Measurements from ENCODE around the gene SCN4A.

SCN4A gene

DNA sequence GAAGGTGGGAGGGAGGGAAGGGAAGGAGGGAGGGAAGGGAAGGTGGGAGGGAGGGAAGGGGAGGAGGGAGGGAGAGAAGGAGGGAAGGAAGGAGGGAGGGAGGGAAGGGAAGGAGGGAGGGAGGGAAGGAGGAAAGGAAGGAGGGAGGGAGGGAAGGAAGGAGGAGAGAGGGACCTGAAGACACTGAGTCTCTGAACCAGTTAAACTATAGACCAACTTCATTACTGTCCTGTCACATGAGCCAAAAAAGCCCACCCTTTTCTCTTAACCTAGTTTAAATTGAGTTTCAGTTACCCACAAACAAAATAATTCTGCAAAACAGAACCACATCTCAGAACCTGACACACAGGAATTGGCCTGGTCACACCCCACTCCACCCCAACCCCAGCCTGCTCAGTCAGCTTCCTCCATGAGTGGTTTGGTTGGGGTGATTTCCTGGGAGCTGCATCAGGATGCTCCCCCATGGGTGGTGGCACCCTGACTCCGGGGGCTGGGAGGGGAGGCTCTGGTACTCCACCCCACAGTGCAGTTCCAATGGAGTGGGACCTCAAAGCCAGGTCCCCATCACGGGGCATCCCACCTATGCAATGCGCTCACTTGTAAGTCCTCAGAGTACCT, 20.8 kb upstream of the SCN4A start:
- TF ChIP-seq, protein P1, sequence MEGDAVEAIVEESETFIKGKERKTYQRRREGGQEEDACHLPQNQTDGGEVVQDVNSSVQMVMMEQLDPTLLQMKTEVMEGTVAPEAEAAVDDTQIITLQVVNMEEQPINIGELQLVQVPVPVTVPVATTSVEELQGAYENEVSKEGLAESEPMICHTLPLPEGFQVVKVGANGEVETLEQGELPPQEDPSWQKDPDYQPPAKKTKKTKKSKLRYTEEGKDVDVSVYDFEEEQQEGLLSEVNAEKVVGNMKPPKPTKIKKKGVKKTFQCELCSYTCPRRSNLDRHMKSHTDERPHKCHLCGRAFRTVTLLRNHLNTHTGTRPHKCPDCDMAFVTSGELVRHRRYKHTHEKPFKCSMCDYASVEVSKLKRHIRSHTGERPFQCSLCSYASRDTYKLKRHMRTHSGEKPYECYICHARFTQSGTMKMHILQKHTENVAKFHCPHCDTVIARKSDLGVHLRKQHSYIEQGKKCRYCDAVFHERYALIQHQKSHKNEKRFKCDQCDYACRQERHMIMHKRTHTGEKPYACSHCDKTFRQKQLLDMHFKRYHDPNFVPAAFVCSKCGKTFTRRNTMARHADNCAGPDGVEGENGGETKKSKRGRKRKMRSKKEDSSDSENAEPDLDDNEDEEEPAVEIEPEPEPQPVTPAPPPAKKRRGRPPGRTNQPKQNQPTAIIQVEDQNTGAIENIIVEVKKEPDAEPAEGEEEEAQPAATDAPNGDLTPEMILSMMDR (IDR thresholded peaks at IDR 0.05; ENCODE audit: low read depth, low read length) = no peak
- H3K4me3 ChIP-seq (ENCODE audit: low read depth, low read length) = no peak overlapping the region

DNA sequence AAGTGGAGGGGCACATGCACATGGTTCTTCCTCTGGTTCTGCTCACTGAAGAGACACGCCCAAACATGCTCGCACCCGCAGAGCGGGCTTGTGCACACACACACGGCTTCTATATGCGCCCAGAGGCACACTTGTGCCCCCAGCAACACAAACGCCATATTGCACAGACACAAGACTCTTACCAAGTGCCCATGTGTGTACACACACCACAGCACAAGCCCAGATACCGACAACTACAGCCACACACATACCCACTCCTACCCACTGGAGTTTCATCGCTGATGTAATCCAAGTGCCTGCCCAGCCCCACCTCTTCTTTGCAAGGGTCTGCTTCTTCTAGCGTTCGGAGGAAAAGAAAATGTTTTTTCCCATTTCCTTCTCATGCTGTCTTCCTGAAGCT, 18.9 kb upstream of the SCN4A start:
- no peak overlapping the region for H3K4me3 ChIP-seq (ENCODE audit: low read depth, low read length)
- TF ChIP-seq, protein P1 (IDR thresholded peaks at IDR 0.05; ENCODE audit: low read depth, low read length) = no peak

DNA sequence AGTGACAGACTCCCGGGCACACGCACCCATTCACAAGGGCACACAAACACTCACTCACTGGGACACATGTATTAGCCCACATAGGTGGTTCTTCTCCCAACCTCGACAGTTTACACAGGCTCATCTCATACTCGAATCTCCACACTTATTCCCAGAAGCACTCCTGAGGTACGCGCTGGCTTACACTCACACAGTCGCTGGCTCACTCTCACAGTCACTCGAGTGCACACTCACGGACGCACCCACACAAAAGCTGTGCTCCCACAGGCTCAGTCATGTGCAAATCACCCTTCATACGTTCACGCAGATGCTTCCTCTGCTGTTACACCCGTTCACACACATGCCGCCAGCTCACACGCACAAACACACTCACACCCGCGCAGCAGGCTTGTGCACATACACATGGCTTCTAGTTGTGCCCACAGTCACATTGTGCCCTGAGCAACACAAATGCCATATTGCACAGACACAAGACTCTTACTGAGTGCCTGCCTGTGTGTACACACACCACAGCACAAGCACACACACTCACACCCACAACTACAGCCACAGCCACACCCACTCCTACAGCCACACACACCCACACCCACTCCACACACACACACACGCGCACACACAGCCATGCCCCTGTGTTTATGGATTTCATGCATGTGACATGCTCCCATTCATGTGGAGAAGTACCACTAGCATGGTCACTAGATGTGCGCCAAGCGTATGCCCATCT, 17.1 kb upstream of the SCN4A start:
- H3K4me3 ChIP-seq (ENCODE audit: low read depth, low read length) = no peak overlapping the region
- TF ChIP-seq, protein P1 (IDR thresholded peaks at IDR 0.05; ENCODE audit: low read depth, low read length) = no peak

DNA sequence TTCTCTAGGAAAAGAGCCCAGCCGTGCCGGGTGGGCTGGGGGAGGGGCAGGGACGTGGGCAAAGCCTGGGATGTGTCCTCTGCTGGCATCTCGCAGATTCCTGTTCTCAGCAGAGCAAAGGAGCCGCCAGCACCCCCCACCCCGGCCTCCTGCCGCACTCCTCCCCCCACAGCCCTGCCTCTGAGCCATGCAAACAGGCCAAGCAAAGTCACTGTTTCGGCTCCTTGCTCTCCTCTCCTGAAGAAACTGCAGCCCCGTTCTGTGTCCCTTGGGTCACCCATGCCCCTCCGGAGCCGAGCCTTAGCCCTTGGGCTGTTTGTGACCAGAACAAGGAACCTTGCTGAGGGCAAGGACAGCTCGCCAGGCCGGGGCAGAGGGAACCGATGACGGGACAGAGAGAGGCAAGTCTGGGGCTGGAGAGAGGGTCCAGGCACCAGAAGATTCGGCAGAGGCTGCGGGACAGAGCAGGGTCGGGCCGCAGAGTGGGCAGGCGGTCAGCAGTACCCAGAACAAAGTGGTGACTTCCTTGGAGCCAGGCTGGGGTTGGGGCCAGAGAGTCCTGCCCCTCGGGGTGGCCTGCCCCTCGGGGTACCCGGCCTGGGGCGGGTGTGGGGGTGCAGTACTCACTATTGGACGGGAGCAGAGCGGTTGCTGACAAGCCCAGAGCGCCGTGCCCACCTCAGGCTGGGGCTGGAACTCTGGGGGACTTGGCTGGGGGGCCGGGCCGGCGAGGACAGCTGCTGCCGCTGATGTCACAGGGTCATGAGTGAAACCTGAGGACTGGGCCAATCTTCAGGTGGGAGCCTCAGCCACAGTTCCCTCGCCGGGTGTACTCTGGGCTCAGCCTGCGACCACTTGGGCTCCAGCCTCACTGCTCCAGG, 16.3 kb upstream of the SCN4A start:
- TF ChIP-seq, protein P1 (IDR thresholded peaks at IDR 0.05; ENCODE audit: low read depth, low read length) = no peak
- no peak overlapping the region for H3K4me3 ChIP-seq (ENCODE audit: low read depth, low read length)

DNA sequence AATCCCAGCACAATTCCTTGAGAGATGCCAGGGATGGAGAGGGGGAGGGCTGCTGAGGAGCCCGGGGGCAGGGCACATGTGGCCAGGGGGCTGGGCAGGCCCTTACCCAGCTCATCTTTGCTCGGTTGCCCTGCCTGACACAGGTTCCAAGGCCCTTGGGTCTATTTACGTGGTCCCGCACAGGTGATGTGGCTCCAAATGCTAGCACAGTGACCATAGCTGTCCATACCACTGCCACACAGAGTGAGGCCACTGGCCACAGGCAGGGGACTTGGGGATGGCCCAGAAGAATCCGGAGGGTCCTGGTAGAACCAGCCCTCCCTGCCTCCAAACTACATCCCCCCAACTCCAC, 15.4 kb upstream of the SCN4A start:
- no peak overlapping the region for H3K4me3 ChIP-seq (ENCODE audit: low read depth, low read length)
- TF ChIP-seq, protein P1 (IDR thresholded peaks at IDR 0.05; ENCODE audit: low read depth, low read length) = no peak

DNA sequence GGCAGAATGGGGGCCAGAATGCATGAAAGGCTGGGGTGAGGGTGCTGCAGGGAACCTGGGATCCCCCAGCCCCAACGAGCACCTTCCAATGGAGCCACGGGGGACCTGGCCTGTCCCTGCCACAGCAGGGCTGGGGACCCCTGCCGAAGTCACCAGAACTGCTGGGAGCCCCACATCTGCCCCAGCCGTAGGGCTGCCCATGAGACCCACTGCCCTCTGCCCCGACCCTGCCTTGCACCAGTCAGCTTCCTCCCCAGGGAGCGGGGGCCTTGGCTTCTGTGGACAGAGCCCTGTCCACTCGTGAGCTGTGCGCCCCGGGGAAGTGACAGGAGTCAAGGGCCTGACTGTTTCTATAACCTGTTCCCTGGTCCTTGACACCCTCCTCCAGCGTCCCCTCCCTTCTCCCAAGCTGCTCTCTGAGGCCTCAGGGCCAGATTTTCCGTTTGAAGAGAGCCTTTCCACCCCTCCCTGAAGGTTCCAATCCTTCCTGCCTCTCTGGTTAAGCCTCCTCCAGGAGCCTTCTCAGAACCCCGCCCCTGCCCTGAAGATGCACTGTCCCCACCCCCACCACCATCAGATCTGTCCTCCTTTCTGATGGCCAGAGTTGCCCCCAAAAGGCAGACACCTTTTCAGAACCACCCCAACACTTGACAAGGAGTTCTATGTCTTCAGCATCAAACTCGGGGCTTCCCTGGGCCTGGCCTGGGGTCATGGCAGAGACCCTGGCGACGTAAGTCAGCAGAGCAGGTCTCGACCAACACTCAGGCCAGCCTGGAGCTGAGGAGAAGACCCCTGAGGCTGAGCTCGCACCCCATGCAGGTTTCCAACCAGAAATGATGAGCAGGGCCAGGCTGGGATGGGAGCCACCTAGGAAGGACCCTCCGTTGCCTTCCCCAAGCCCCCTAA, 14.8 kb upstream of the SCN4A start:
- TF ChIP-seq, protein P1 (IDR thresholded peaks at IDR 0.05; ENCODE audit: low read depth, low read length) = no peak

More for the DNA sequence above, 14.8 kb upstream of the SCN4A start:
- no peak overlapping the region for H3K4me3 ChIP-seq (ENCODE audit: low read depth, low read length)
